HG02759 (cell line): ENCODE results near the gene ALG1L2.
"Not testable (repeated sequence)": the region's sequence is repeated elsewhere in the genome, so short reads cannot be mapped to it uniquely, and the experiment has no call there.

Experiments used
- ATAC-seq: cut with Tn5 transposase; IDR thresholded peaks from one replicate; pipeline ENCODE4 v1.9.1; 2021; ENCODE audit warnings: mild to moderate bottlenecking, moderate library complexity; ENCODE audit not compliant: unreplicated experiment

The ALG1L2 gene

GRCh38 chr3:130081351-130081881, at the start of gene ALG1L2:
Gene ALG1L2, plus strand, starts transcription at chr3:130081831. Its CDS starts 186 bp downstream, at chr3:130082017.
- ATAC-seq: no peak

- ATAC-seq: not testable (repeated sequence)
Measured at GRCh38 chr3:130037126-130037815, 44.4 kb upstream of the ALG1L2 start.

- not testable (repeated sequence) for ATAC-seq
Measured at GRCh38 chr3:130042736-130043135, 38.9 kb upstream of the ALG1L2 start.

GRCh38 chr3:130043658-130044057, 38.0 kb upstream of the ALG1L2 start:
- ATAC-seq: not testable (repeated sequence)

GRCh38 chr3:130044370-130044769, 37.3 kb upstream of the ALG1L2 start:
- ATAC-seq: no peak

- no peak for ATAC-seq
Measured at GRCh38 chr3:130048726-130049125, 32.9 kb upstream of the ALG1L2 start.

GRCh38 chr3:130052366-130052765, 29.3 kb upstream of the ALG1L2 start:
- ATAC-seq: not testable (repeated sequence)

GRCh38 chr3:130052965-130053364, 28.7 kb upstream of the ALG1L2 start:
- ATAC-seq: not testable (repeated sequence)

GRCh38 chr3:130057536-130058266, 23.9 kb upstream of the ALG1L2 start:
- not testable (repeated sequence) for ATAC-seq

- not testable (repeated sequence) for ATAC-seq
Measured at GRCh38 chr3:130058267-130058657, 23.4 kb upstream of the ALG1L2 start.

GRCh38 chr3:130058716-130059115, 22.9 kb upstream of the ALG1L2 start:
- not testable (repeated sequence) for ATAC-seq

- ATAC-seq: not testable (repeated sequence)
Measured at GRCh38 chr3:130059162-130059561, 22.5 kb upstream of the ALG1L2 start.

GRCh38 chr3:130073582-130073981, 8.0 kb upstream of the ALG1L2 start:
- no peak for ATAC-seq

- no peak for ATAC-seq
Measured at GRCh38 chr3:130077636-130078035, 4.0 kb upstream of the ALG1L2 start.

- not testable (repeated sequence) for ATAC-seq
Measured at GRCh38 chr3:130083363-130084090, 1.9 kb downstream of the ALG1L2 start.

GRCh38 chr3:130084436-130084980, 2.9 kb downstream of the ALG1L2 start:
- no peak for ATAC-seq

- no peak for ATAC-seq
Measured at GRCh38 chr3:130085881-130086280, 4.2 kb downstream of the ALG1L2 start.

GRCh38 chr3:130086628-130087027, 5.0 kb downstream of the ALG1L2 start:
- ATAC-seq: not testable (repeated sequence)

- ATAC-seq: no peak
Measured at GRCh38 chr3:130088061-130088460, 6.4 kb downstream of the ALG1L2 start.

GRCh38 chr3:130090681-130091080, 9.1 kb downstream of the ALG1L2 start:
- ATAC-seq: not testable (repeated sequence)

- no peak for ATAC-seq
Measured at GRCh38 chr3:130091958-130092357, 10.3 kb downstream of the ALG1L2 start.
